HepG2 (cell line): Measurements from ENCODE around the gene JAGN1. TPM values are rescaled to one million over a fixed set of nuclear protein-coding genes. Genes with fewer than 3 reads are reported as not detected.

Experiments
- BHLHE40 ChIP-seq: IDR thresholded peaks from 2 replicates; pipeline ENCODE4 v1.6.1; 2011; ENCODE audit warnings: low read length, improper control_type of control experiment
- BRCA1 ChIP-seq: sonication (generic); formaldehyde crosslinking; IDR thresholded peaks from 2 replicates; pipeline ENCODE4 v1.4.0; 2020; ENCODE audit warnings: missing genetic modification reagents
- DR1 ChIP-seq: sonication (generic); formaldehyde crosslinking; IDR thresholded peaks from 2 replicates; pipeline ENCODE4 v1.8.0; 2021; ENCODE audit warnings: mild to moderate bottlenecking, missing genetic modification reagents, inconsistent platforms
- JARID2 ChIP-seq: sonication (generic); formaldehyde crosslinking; IDR thresholded peaks from 2 replicates; pipeline ENCODE4 v1.8.1; 2023; ENCODE audit warnings: missing genetic modification reagents, inconsistent platforms; ENCODE audit not compliant: insufficient replicate concordance
- KDM1A ChIP-seq: IDR thresholded peaks from 2 replicates; pipeline ENCODE4 v1.6.1; 2016; ENCODE audit warnings: missing compliant biosample characterization
- KDM3A ChIP-seq: IDR thresholded peaks from 2 replicates; pipeline ENCODE4 v1.6.1; 2018; ENCODE audit warnings: low read depth, missing compliant biosample characterization
- MZF1 ChIP-seq: sonication (generic); formaldehyde crosslinking; IDR thresholded peaks from 2 replicates; pipeline ENCODE4 v1.8.1; 2023; ENCODE audit warnings: mild to moderate bottlenecking, missing genetic modification reagents, borderline replicate concordance
- NONO ChIP-seq, 2 experiments: fragments of 450-650 bp in 1 of 2; sonication (generic) in 1 of 2; formaldehyde crosslinking in 1 of 2; IDR thresholded peaks in 1 of 2; conservative IDR thresholded peaks in 1 of 2; 2 replicates each; pipeline versions ENCODE4 v1.6.1 to v1.8.0; 2017 to 2022; ENCODE audit warnings: mild to moderate bottlenecking in 1 of 2, missing genetic modification reagents in 1 of 2, moderate library complexity in 1 of 2
- RXRA ChIP-seq: sonication (generic); formaldehyde crosslinking; IDR thresholded peaks from 2 replicates; pipeline ENCODE4 v1.5.1; 2020; ENCODE audit warnings: missing genetic modification reagents
- SIX4 ChIP-seq: sonication (generic); formaldehyde crosslinking; IDR thresholded peaks from 2 replicates; pipeline ENCODE4 v1.4.0; 2020; ENCODE audit warnings: missing genetic modification reagents
- ZBTB8A ChIP-seq: sonication (generic); formaldehyde crosslinking; IDR thresholded peaks from 2 replicates; pipeline ENCODE4 v1.4.0; 2020; ENCODE audit warnings: mild to moderate bottlenecking, low read depth, missing genetic modification reagents, borderline replicate concordance
- ZNF225 ChIP-seq: sonication (generic); formaldehyde crosslinking; IDR thresholded peaks from 2 replicates; pipeline ENCODE4 v1.4.0; 2020; ENCODE audit warnings: mild to moderate bottlenecking, missing genetic modification reagents
- ZNF598 ChIP-seq: sonication (generic); formaldehyde crosslinking; IDR thresholded peaks from 2 replicates; pipeline ENCODE4 v1.5.1; 2020; ENCODE audit warnings: mild to moderate bottlenecking, missing genetic modification reagents, borderline replicate concordance
- ZNF773 ChIP-seq: sonication (generic); formaldehyde crosslinking; IDR thresholded peaks from 2 replicates; pipeline ENCODE4 v1.4.0; 2020; ENCODE audit warnings: missing genetic modification reagents, borderline replicate concordance
- polyA plus RNA-seq, 8 experiments: library from polyadenylated mRNA; depleted of rRNA in 3 of 8; stranded (reverse) in 7 of 8; unstranded in 1 of 8; fragments of >200 nt; fragmentation: Illumina TruSeq in 4 of 8; extraction: Trizol in 4 of 8; gene quantifications; 2 replicates each; pipeline versions ENCODE4 v1.2.1 to v1.2.3, GENCODE V29; 2011 to 2016; ENCODE audit warnings: low read depth in 4 of 8, missing spikeins in 1 of 8, mixed read lengths in 1 of 8; ENCODE audit not compliant: insufficient read depth in 1 of 8
- total RNA-seq, 5 experiments: library from RNA; depleted of rRNA; stranded (reverse); fragments of >200 nt; fragmentation: Illumina TruSeq; extraction: Trizol; gene quantifications; 2 replicates each; pipeline ENCODE4 v1.2.3, GENCODE V29; 2016; ENCODE audit warnings: low read depth in 1 of 5
- TF ChIP-seq, protein P1 (sequence below): sonication (generic); formaldehyde crosslinking; IDR thresholded peaks from 2 replicates; pipeline ENCODE4 v1.5.0; 2020; ENCODE audit warnings: mild to moderate bottlenecking, missing genetic modification reagents
- TF ChIP-seq, protein P2 (sequence below): sonication (generic); formaldehyde crosslinking; IDR thresholded peaks from 2 replicates; pipeline ENCODE4 v1.4.0; 2020; ENCODE audit warnings: missing genetic modification reagents
- TF ChIP-seq, protein P3 (sequence below): fragments of 450-650 bp; IDR thresholded peaks from 2 replicates; pipeline ENCODE4 v1.6.1; 2016
- TF ChIP-seq, protein P4 (sequence below): sonication (generic); formaldehyde crosslinking; conservative IDR thresholded peaks from 2 replicates; pipeline ENCODE4 v1.8.0; 2022; ENCODE audit warnings: low read depth, missing genetic modification reagents
- TF ChIP-seq, protein P5 (sequence below): IDR thresholded peaks from 2 replicates; pipeline ENCODE4 v1.6.1; 2016; ENCODE audit warnings: missing compliant biosample characterization, missing genetic modification reagents, borderline replicate concordance

JAGN1 gene
- total and polyA plus RNA-seq, 2 of the 13 experiments (the other 11 are each of a cell fraction or from before 2014, with no cell fraction given) = 49.9 to 50.9 TPM

DNA sequence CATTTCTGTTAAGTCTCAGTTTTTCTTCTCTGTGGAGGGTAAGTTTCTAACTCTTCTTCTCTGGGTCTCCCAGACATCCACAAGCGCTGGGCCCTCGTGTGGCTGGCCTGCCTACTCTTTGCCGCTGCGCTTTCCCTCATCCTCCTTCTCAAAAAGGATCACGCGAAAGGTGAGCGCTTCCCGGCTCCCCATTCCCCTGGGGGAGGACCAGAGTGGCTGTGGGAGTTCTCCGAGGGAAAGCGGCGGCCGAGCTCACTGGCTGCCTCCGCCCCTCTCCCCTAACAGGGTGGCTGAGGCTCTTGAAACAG is 42.1 kb downstream of the JAGN1 start (continued):
- no peak for TF ChIP-seq JARID2 (CRISPR knock-in tag)
- TF ChIP-seq BRCA1 (CRISPR knock-in tag) = no peak
- TF ChIP-seq BHLHE40 = no peak
- no peak for TF ChIP-seq KDM3A (CRISPR knock-in tag)
- TF ChIP-seq KDM1A = no peak
- TF ChIP-seq ZNF225 (CRISPR knock-in tag) = no peak
- TF ChIP-seq, protein P1, sequence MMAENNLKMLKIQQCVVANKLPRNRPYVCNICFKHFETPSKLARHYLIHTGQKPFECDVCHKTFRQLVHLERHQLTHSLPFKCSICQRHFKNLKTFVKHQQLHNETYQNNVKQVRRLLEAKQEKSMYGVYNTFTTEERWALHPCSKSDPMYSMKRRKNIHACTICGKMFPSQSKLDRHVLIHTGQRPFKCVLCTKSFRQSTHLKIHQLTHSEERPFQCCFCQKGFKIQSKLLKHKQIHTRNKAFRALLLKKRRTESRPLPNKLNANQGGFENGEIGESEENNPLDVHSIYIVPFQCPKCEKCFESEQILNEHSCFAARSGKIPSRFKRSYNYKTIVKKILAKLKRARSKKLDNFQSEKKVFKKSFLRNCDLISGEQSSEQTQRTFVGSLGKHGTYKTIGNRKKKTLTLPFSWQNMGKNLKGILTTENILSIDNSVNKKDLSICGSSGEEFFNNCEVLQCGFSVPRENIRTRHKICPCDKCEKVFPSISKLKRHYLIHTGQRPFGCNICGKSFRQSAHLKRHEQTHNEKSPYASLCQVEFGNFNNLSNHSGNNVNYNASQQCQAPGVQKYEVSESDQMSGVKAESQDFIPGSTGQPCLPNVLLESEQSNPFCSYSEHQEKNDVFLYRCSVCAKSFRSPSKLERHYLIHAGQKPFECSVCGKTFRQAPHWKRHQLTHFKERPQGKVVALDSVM (CRISPR knock-in tag) = no peak
- no peak for TF ChIP-seq NONO (IDR thresholded peaks at IDR 0.05)
- no peak for TF ChIP-seq NONO (CRISPR knock-in tag; conservative IDR thresholded peaks at IDR 0.05)
- no peak for TF ChIP-seq SIX4 (CRISPR knock-in tag)
- TF ChIP-seq, protein P2, sequence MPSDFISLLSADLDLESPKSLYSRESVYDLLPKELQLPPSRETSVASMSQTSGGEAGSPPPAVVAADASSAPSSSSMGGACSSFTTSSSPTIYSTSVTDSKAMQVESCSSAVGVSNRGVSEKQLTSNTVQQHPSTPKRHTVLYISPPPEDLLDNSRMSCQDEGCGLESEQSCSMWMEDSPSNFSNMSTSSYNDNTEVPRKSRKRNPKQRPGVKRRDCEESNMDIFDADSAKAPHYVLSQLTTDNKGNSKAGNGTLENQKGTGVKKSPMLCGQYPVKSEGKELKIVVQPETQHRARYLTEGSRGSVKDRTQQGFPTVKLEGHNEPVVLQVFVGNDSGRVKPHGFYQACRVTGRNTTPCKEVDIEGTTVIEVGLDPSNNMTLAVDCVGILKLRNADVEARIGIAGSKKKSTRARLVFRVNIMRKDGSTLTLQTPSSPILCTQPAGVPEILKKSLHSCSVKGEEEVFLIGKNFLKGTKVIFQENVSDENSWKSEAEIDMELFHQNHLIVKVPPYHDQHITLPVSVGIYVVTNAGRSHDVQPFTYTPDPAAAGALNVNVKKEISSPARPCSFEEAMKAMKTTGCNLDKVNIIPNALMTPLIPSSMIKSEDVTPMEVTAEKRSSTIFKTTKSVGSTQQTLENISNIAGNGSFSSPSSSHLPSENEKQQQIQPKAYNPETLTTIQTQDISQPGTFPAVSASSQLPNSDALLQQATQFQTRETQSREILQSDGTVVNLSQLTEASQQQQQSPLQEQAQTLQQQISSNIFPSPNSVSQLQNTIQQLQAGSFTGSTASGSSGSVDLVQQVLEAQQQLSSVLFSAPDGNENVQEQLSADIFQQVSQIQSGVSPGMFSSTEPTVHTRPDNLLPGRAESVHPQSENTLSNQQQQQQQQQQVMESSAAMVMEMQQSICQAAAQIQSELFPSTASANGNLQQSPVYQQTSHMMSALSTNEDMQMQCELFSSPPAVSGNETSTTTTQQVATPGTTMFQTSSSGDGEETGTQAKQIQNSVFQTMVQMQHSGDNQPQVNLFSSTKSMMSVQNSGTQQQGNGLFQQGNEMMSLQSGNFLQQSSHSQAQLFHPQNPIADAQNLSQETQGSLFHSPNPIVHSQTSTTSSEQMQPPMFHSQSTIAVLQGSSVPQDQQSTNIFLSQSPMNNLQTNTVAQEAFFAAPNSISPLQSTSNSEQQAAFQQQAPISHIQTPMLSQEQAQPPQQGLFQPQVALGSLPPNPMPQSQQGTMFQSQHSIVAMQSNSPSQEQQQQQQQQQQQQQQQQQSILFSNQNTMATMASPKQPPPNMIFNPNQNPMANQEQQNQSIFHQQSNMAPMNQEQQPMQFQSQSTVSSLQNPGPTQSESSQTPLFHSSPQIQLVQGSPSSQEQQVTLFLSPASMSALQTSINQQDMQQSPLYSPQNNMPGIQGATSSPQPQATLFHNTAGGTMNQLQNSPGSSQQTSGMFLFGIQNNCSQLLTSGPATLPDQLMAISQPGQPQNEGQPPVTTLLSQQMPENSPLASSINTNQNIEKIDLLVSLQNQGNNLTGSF (CRISPR knock-in tag) = no peak
- TF ChIP-seq RXRA (CRISPR knock-in tag) = no peak
- TF ChIP-seq, protein P3, sequence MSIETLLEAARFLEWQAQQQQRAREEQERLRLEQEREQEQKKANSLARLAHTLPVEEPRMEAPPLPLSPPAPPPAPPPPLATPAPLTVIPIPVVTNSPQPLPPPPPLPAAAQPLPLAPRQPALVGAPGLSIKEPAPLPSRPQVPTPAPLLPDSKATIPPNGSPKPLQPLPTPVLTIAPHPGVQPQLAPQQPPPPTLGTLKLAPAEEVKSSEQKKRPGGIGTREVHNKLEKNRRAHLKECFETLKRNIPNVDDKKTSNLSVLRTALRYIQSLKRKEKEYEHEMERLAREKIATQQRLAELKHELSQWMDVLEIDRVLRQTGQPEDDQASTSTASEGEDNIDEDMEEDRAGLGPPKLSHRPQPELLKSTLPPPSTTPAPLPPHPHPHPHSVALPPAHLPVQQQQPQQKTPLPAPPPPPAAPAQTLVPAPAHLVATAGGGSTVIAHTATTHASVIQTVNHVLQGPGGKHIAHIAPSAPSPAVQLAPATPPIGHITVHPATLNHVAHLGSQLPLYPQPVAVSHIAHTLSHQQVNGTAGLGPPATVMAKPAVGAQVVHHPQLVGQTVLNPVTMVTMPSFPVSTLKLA = no peak
- TF ChIP-seq, protein P4, sequence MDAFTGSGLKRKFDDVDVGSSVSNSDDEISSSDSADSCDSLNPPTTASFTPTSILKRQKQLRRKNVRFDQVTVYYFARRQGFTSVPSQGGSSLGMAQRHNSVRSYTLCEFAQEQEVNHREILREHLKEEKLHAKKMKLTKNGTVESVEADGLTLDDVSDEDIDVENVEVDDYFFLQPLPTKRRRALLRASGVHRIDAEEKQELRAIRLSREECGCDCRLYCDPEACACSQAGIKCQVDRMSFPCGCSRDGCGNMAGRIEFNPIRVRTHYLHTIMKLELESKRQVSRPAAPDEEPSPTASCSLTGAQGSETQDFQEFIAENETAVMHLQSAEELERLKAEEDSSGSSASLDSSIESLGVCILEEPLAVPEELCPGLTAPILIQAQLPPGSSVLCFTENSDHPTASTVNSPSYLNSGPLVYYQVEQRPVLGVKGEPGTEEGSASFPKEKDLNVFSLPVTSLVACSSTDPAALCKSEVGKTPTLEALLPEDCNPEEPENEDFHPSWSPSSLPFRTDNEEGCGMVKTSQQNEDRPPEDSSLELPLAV (CRISPR knock-in tag) = no peak
- TF ChIP-seq DR1 (CRISPR knock-in tag) = no peak
- no peak for TF ChIP-seq ZNF773
- 0 out of 2 replicates have a peak, but pooled peaks have one; percentile 55 for TF ChIP-seq ZNF598 (CRISPR knock-in tag)
- TF ChIP-seq, protein P5, sequence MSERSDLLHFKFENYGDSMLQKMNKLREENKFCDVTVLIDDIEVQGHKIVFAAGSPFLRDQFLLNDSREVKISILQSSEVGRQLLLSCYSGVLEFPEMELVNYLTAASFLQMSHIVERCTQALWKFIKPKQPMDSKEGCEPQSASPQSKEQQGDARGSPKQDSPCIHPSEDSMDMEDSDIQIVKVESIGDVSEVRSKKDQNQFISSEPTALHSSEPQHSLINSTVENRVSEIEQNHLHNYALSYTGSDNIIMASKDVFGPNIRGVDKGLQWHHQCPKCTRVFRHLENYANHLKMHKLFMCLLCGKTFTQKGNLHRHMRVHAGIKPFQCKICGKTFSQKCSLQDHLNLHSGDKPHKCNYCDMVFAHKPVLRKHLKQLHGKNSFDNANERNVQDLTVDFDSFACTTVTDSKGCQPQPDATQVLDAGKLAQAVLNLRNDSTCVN (CRISPR knock-in tag) = peak; percentile 6; the same call in 1 of the 2 replicates
- no peak for TF ChIP-seq MZF1 (CRISPR knock-in tag)
- TF ChIP-seq ZBTB8A (CRISPR knock-in tag) = no peak
